ENCODE data around the gene SLC35B1.

SLC35B1 gene

DNA sequence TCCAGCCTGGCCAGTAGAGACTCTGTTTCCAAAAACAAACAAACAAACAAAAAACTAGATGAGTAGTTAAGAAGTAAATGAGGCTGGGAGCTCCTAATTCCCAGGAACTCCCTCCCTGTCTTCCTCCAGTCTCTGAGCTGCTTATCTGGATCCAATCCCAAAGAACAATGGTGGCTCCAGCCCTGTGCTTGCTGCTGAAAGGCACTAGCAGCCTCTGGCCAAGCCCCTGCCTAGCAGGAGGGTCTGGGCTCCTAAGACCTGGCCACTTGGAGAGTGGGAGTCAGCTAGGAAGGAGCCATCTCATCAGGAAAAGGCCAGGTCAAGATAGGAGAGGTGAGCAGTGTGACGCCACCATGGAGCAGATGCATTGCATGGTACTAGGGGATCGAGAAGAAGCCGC is 14.3 kb upstream of the SLC35B1 start:
- Histone ChIP-seq H4K8ac (ENCODE audit: low read length) (no peak overlapping the region), H3K4me3 (ENCODE audit: insufficient read depth in 1 of 2, low read depth in 1 of 2, low read length in 2 of 2) (no peak overlapping the region), H3K23ac (ENCODE audit: low read length in 2 of 2) (no peak overlapping the region), H3K9ac (ENCODE audit: low read length) (no peak overlapping the region), H3K79me1 (replicated peaks; ENCODE audit: low read length, poor library complexity, severe bottlenecking) (peaks cover 2% of the 10 kb centered on the region), H3K18ac (ENCODE audit: low read depth in 1 of 2, low read length in 2 of 2) (no peak overlapping the region), H3K4ac (ENCODE audit: low read depth in 1 of 2, low read length in 2 of 2) (no peak overlapping the region), H2BK5ac (ENCODE audit: low read depth, low read length, poor library complexity, severe bottlenecking) (no peak overlapping the region), H3K9me3 (ENCODE audit: control insufficient read depth, low read length) (no peaks in the 10 kb centered on the region), H3K27ac (ENCODE audit: low read length, poor library complexity, severe bottlenecking) (no peak overlapping the region), H2AFZ (ENCODE audit: low read depth, low read length) (no peak overlapping the region), H3K4me1 (ENCODE audit: control insufficient read depth, insufficient read depth, low read depth, low read length) (no peaks in the 10 kb centered on the region), H2BK120ac (ENCODE audit: low read depth, low read length) (no peak overlapping the region), H4K91ac (ENCODE audit: low read length) (no peak overlapping the region), H2BK12ac (ENCODE audit: low read length in 2 of 2) (no peak overlapping the region), H3K4me2 (ENCODE audit: low read length, poor library complexity, severe bottlenecking) (no peak overlapping the region), H2BK15ac (ENCODE audit: low read depth, poor library complexity, severe bottlenecking) (no peak overlapping the region), H3K36me3 (ENCODE audit: control insufficient read depth in 1 of 2, insufficient read depth in 2 of 2, low read depth in 1 of 2, low read length in 2 of 2) (peaks cover 23 to 30% of the 10 kb centered on the region in 2 experiments), H3K27me3 (ENCODE audit: control insufficient read depth in 1 of 2, insufficient read depth in 1 of 2, low read length in 2 of 2) (no peaks in the 10 kb centered on the region), H2AK5ac (ENCODE audit: low read length, severe bottlenecking) (no peak overlapping the region), H3K14ac (ENCODE audit: low read length in 2 of 2) (no peak overlapping the region)
- 97% methylated on average over 3 of the region's 3 CpGs for WGBS
- no peak for DNase-seq

DNA sequence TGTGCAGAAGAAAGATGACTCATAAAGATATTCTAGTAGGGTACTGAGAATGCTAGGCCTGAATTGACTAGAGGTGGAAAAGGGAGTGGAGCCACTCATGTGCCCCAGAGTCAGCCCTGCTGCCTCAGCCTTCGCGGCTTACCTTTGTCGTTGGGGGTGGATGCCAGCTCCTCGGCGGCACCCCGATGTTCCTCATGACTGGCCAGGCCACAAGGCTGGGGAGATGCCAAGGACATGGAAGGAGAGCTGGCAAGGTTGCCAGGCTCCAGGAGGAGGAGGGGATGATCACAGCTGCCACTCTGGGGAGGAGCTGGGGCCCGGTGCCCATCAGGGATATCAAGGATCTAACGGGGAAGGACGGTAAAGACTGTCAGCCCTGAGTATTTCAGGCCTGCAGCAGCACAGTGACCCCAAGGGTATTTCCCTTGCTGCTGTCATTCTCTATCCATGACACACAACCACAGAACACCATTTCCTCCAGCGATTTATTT is 9.7 kb upstream of the SLC35B1 start:
- no peak overlapping the region for H2AK5ac ChIP-seq (ENCODE audit: low read length, severe bottlenecking)
- H3K9me3 ChIP-seq (ENCODE audit: control insufficient read depth, low read length): no peaks in the 10 kb centered on the region
- no peak overlapping the region for H3K23ac ChIP-seq (ENCODE audit: low read length in 2 of 2)
- no peak overlapping the region for H3K18ac ChIP-seq (ENCODE audit: low read depth in 1 of 2, low read length in 2 of 2)
- no peaks in the 10 kb centered on the region for H3K79me1 ChIP-seq (replicated peaks; ENCODE audit: low read length, poor library complexity, severe bottlenecking)
- no peak overlapping the region for H2BK15ac ChIP-seq (ENCODE audit: low read depth, poor library complexity, severe bottlenecking)
- no peak overlapping the region for H2AFZ ChIP-seq (ENCODE audit: low read depth, low read length)
- H4K91ac ChIP-seq (ENCODE audit: low read length): no peak overlapping the region
- H3K14ac ChIP-seq (ENCODE audit: low read length in 2 of 2): no peak overlapping the region
- H3K4ac ChIP-seq (ENCODE audit: low read depth in 1 of 2, low read length in 2 of 2): no peak overlapping the region
- no peak overlapping the region for H3K9ac ChIP-seq (ENCODE audit: low read length)
- H2BK5ac ChIP-seq (ENCODE audit: low read depth, low read length, poor library complexity, severe bottlenecking): no peak overlapping the region
- H3K4me1 ChIP-seq (ENCODE audit: control insufficient read depth, insufficient read depth, low read depth, low read length): no peaks in the 10 kb centered on the region
- H2BK12ac ChIP-seq (ENCODE audit: low read length in 2 of 2): no peak overlapping the region
- H2BK120ac ChIP-seq (ENCODE audit: low read depth, low read length): no peak overlapping the region
- H3K4me3 ChIP-seq (ENCODE audit: insufficient read depth in 1 of 2, low read depth in 1 of 2, low read length in 2 of 2): no peak overlapping the region
- no peak overlapping the region for H4K8ac ChIP-seq (ENCODE audit: low read length)
- 97% methylated on average over 10 of the region's 10 CpGs for WGBS
- H3K4me2 ChIP-seq (ENCODE audit: low read length, poor library complexity, severe bottlenecking): no peak overlapping the region
- H3K36me3 ChIP-seq (ENCODE audit: control insufficient read depth in 1 of 2, insufficient read depth in 2 of 2, low read depth in 1 of 2, low read length in 2 of 2): peaks cover 30 to 61% of the 10 kb centered on the region in 2 experiments
- no peak overlapping the region for H3K27ac ChIP-seq (ENCODE audit: low read length, poor library complexity, severe bottlenecking)
- no peaks in the 10 kb centered on the region for H3K27me3 ChIP-seq (ENCODE audit: control insufficient read depth in 1 of 2, insufficient read depth in 1 of 2, low read length in 2 of 2)
- no peak for DNase-seq

DNA sequence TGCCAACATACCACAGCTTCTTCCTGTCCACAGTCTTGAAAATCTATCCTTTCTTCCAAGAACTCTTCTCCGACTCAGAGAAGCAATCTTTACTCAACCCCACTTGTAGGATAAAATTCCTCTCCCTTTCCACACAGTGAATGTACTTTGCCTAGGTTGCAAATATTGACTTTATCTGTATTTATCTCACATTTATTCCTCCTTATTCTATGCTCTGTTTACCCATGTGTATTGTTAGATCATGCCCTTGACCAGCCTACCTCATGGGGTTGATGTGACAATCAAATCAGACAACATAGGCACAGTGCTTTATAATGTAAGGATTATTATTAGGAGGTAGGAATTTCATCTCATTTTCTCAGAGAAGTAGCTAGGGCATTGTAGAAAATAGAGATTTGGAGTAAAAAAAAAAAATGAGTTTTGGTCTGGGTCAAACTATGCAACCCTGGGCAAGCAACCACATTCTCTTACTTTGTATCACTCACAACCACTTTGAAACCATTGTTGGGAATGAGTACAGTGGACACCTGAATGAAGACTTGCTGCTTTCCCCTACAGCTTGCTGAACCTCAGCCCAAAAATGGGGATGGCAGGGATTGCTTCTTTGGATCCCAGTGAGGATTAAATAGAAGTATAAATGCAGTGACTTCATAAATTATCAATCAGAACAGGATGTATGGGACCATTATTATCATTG is 9.1 kb upstream of the SLC35B1 start:
- WGBS: 100% methylated on average over 1 of the region's 1 CpG
- Histone ChIP-seq H3K9ac (ENCODE audit: low read length) (no peak overlapping the region), H3K14ac (ENCODE audit: low read length in 2 of 2) (no peak overlapping the region), H4K8ac (ENCODE audit: low read length) (no peak overlapping the region), H3K27me3 (ENCODE audit: control insufficient read depth in 1 of 2, insufficient read depth in 1 of 2, low read length in 2 of 2) (no peaks in the 10 kb centered on the region), H2AFZ (ENCODE audit: low read depth, low read length) (no peak overlapping the region), H2BK120ac (ENCODE audit: low read depth, low read length) (no peak overlapping the region), H3K9me3 (ENCODE audit: control insufficient read depth, low read length) (no peaks in the 10 kb centered on the region), H3K4me3 (ENCODE audit: insufficient read depth in 1 of 2, low read depth in 1 of 2, low read length in 2 of 2) (no peak overlapping the region), H2BK15ac (ENCODE audit: low read depth, poor library complexity, severe bottlenecking) (no peak overlapping the region), H2AK5ac (ENCODE audit: low read length, severe bottlenecking) (no peak overlapping the region), H3K4me2 (ENCODE audit: low read length, poor library complexity, severe bottlenecking) (no peak overlapping the region), H2BK12ac (ENCODE audit: low read length in 2 of 2) (no peak overlapping the region), H3K36me3 (ENCODE audit: control insufficient read depth in 1 of 2, insufficient read depth in 2 of 2, low read depth in 1 of 2, low read length in 2 of 2) (peaks cover 24 to 56% of the 10 kb centered on the region in 2 experiments), H3K79me1 (replicated peaks; ENCODE audit: low read length, poor library complexity, severe bottlenecking) (no peaks in the 10 kb centered on the region), H3K18ac (ENCODE audit: low read depth in 1 of 2, low read length in 2 of 2) (no peak overlapping the region), H3K4ac (ENCODE audit: low read depth in 1 of 2, low read length in 2 of 2) (no peak overlapping the region), H3K27ac (ENCODE audit: low read length, poor library complexity, severe bottlenecking) (no peak overlapping the region), H4K91ac (ENCODE audit: low read length) (no peak overlapping the region), H3K4me1 (ENCODE audit: control insufficient read depth, insufficient read depth, low read depth, low read length) (no peaks in the 10 kb centered on the region), H3K23ac (ENCODE audit: low read length in 2 of 2) (no peak overlapping the region), H2BK5ac (ENCODE audit: low read depth, low read length, poor library complexity, severe bottlenecking) (no peak overlapping the region)
- DNase-seq: no peak

DNA sequence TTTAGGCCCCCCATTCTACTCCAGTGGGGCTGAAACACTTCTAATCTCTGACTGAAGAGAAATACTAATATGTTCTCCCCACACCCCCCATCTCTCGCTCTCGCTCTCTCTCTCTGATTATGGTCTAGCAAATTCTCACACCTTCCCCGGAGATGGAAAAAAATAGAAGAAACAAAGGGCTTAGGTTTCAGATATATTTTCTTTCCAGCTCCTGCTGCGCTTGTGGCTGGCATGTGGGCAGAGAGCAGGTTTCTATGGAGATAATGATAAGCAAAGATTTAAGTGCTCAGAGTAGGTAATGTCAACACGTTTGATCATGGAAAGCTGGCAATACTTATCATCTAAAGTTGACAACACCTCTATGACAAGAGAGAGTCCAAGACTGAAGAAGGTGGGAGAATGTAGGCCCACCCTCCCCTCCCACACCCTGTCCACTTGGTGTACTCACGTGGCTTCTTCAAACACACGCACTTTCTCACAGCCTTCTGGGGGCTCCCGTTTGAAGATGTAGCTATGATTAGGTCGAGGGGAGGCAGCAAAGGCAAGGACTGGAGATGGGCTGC is 8.0 kb upstream of the SLC35B1 start:
- peaks cover 30 to 62% of the 10 kb centered on the region in 2 experiments for H3K36me3 ChIP-seq (ENCODE audit: control insufficient read depth in 1 of 2, insufficient read depth in 2 of 2, low read depth in 1 of 2, low read length in 2 of 2)
- no peak overlapping the region for H3K4me2 ChIP-seq (ENCODE audit: low read length, poor library complexity, severe bottlenecking)
- no peak overlapping the region for H2BK12ac ChIP-seq (ENCODE audit: low read length in 2 of 2)
- no peaks in the 10 kb centered on the region for H3K9me3 ChIP-seq (ENCODE audit: control insufficient read depth, low read length)
- H3K4me1 ChIP-seq (ENCODE audit: control insufficient read depth, insufficient read depth, low read depth, low read length): no peaks in the 10 kb centered on the region
- H3K79me1 ChIP-seq (replicated peaks; ENCODE audit: low read length, poor library complexity, severe bottlenecking): no peaks in the 10 kb centered on the region
- H4K8ac ChIP-seq (ENCODE audit: low read length): no peak overlapping the region
- DNase-seq: no peak
- no peak overlapping the region for H2AK5ac ChIP-seq (ENCODE audit: low read length, severe bottlenecking)
- no peak overlapping the region for H3K23ac ChIP-seq (ENCODE audit: low read length in 2 of 2)
- no peak overlapping the region for H4K91ac ChIP-seq (ENCODE audit: low read length)
- H3K4ac ChIP-seq (ENCODE audit: low read depth in 1 of 2, low read length in 2 of 2): no peak overlapping the region
- no peak overlapping the region for H2BK15ac ChIP-seq (ENCODE audit: low read depth, poor library complexity, severe bottlenecking)
- 82% methylated on average over 6 of the region's 9 CpGs for WGBS
- H3K9ac ChIP-seq (ENCODE audit: low read length): no peak overlapping the region
- H3K4me3 ChIP-seq (ENCODE audit: insufficient read depth in 1 of 2, low read depth in 1 of 2, low read length in 2 of 2): no peak overlapping the region
- no peak overlapping the region for H3K27ac ChIP-seq (ENCODE audit: low read length, poor library complexity, severe bottlenecking)
- no peak overlapping the region for H2BK120ac ChIP-seq (ENCODE audit: low read depth, low read length)
- H2AFZ ChIP-seq (ENCODE audit: low read depth, low read length): no peak overlapping the region
- H3K14ac ChIP-seq (ENCODE audit: low read length in 2 of 2): no peak overlapping the region
- no peaks in the 10 kb centered on the region for H3K27me3 ChIP-seq (ENCODE audit: control insufficient read depth in 1 of 2, insufficient read depth in 1 of 2, low read length in 2 of 2)
- no peak overlapping the region for H3K18ac ChIP-seq (ENCODE audit: low read depth in 1 of 2, low read length in 2 of 2)
- no peak overlapping the region for H2BK5ac ChIP-seq (ENCODE audit: low read depth, low read length, poor library complexity, severe bottlenecking)

Measured in mesenchymal stem cell (in vitro differentiated cells and primary cell).